ENCODE data around the gene SMIM5.

SMIM5 gene

DNA sequence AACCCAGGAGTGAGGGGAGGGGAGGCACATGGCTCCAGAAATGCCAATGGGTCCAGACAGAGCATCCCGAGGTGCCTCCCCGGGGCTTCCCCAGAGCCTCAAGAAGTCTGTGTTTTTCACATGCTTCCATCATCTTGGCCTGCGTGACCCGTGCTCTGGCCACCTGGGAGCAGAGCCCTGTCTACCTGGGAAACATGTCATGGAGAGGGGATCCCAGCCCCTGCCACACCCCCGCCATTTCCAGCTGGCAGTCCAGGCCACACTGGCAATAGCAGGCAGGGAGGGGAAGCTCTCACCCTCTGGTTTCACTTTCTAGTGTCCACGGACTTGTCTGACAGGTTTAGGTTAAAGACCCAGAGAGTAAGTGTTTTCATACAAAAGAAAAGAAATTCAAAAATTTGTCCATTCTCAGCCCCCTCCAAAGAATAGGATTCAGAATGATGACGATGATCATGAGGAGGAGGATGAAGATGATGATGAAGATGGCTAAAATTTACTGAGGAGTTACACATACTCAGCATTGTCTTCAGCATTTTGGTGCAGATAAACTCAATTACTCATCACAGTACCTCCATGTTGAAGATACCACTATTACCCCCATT is 9.0 kb downstream of the SMIM5 start:
- DNase-seq, result peak; percentile 67
- Histone ChIP-seq H4K20me1 (ENCODE audit: insufficient read depth, low read length) (no peaks in the 10 kb centered on the region), H3K27me3 (replicated peaks; ENCODE audit: insufficient read depth, low read length) (no peaks in the 10 kb centered on the region), H3K36me3 (replicated peaks; ENCODE audit: insufficient read depth, low read length) (no peaks in the 10 kb centered on the region), H3K4me3 (ENCODE audit: low read length) (peak overlapping the region; percentile 21; the same call in 1 of the 2 replicates), H3K9me3 (replicated peaks; ENCODE audit: insufficient read depth, low read length) (no peaks in the 10 kb centered on the region), H3K79me2 (ENCODE audit: low read length) (peaks cover 18% of the 10 kb centered on the region; the same call in 1 of the 2 replicates), H3K9me2 (replicated peaks; ENCODE audit: insufficient read depth, low read length) (no peaks in the 10 kb centered on the region), H3K4me1 (ENCODE audit: low read length) (peaks cover 48% of the 10 kb centered on the region), H3F3A (ENCODE audit: insufficient read depth, low read length) (peaks cover 32% of the 10 kb centered on the region), H3K27ac (ENCODE audit: low read length) (peak overlapping the region; percentile 77), H2AFZ (ENCODE audit: low read length) (peak overlapping the region; percentile 49; the same call in 1 of the 2 replicates), H3K4me2 (ENCODE audit: low read depth, low read length) (peak overlapping the region; percentile 79), H3K9ac (ENCODE audit: low read length) (peak overlapping the region; percentile 63)
- TF ChIP-seq EZH2 (optimal IDR thresholded peaks at IDR 0.05; ENCODE audit: low read depth, low read length) (no peak), EZH2phosphoT487 (IDR thresholded peaks at IDR 0.05; ENCODE audit: low read length) (no peak)
- TF ChIP-seq, protein P1, sequence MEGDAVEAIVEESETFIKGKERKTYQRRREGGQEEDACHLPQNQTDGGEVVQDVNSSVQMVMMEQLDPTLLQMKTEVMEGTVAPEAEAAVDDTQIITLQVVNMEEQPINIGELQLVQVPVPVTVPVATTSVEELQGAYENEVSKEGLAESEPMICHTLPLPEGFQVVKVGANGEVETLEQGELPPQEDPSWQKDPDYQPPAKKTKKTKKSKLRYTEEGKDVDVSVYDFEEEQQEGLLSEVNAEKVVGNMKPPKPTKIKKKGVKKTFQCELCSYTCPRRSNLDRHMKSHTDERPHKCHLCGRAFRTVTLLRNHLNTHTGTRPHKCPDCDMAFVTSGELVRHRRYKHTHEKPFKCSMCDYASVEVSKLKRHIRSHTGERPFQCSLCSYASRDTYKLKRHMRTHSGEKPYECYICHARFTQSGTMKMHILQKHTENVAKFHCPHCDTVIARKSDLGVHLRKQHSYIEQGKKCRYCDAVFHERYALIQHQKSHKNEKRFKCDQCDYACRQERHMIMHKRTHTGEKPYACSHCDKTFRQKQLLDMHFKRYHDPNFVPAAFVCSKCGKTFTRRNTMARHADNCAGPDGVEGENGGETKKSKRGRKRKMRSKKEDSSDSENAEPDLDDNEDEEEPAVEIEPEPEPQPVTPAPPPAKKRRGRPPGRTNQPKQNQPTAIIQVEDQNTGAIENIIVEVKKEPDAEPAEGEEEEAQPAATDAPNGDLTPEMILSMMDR (IDR thresholded peaks at IDR 0.05; ENCODE audit: low read length), result no peak

DNA sequence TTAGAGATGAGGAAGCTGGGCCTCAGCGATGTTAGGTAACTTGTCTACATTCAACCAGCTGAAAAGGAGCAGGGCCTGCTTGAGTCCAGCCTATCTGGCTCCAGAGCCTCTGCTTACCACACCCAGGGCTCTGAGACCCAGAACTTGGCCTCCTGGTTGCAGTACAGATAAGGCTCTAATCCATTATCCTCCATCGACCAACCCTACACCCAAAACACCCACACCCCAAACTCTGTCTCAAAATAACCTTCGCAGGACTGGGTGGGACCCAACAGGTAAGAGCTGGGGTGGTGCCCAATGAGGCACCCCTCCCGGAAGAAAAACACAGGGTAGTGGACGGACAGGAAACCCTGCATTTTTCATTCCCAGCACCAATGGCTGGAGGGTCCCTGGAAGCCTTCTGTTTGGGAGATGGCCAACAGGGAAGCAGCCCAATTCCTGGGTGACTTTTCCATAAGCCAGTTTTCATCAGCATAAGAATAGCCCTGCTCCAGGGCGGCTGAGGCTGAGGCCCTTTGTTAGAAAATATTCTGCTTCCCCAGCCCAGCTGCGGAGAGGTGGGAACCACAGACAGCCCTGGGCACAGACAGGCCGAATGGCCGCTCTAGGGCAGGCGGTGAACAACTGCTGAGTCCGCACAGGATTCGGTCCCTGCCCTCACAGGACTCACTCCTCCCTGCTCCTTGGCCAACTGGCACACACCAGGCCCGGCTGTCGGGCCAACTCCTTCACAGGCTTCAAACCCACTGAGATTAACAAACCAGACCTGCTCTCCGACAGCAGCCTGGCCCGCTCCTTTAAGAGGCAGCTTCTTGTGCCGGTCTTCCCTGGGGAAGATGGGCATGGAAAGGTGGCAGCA is 9.8 kb downstream of the SMIM5 start:
- no peaks in the 10 kb centered on the region for H3K36me3 ChIP-seq (replicated peaks; ENCODE audit: insufficient read depth, low read length)
- DNase-seq, result no peak

GRCh38 chr17:75643643-75644017 is 10.4 kb downstream of the SMIM5 start:
- peaks cover 48% of the 10 kb centered on the region for H3K4me1 ChIP-seq (ENCODE audit: low read length)
- H3K9me3 ChIP-seq (replicated peaks; ENCODE audit: insufficient read depth, low read length), result no peaks in the 10 kb centered on the region
- H3K27me3 ChIP-seq (replicated peaks; ENCODE audit: insufficient read depth, low read length), result no peaks in the 10 kb centered on the region
- H3K4me2 ChIP-seq (ENCODE audit: low read depth, low read length), result no peak overlapping the region
- H3K4me3 ChIP-seq (ENCODE audit: low read length), result no peak overlapping the region
- H2AFZ ChIP-seq (ENCODE audit: low read length), result no peak overlapping the region
- no peaks in the 10 kb centered on the region for H3K36me3 ChIP-seq (replicated peaks; ENCODE audit: insufficient read depth, low read length)
- peaks cover 32% of the 10 kb centered on the region for H3F3A ChIP-seq (ENCODE audit: insufficient read depth, low read length)
- H3K27ac ChIP-seq (ENCODE audit: low read length), result peak overlapping the region; percentile 97; the same call in 1 of the 2 replicates
- H3K9ac ChIP-seq (ENCODE audit: low read length), result no peak overlapping the region
- no peaks in the 10 kb centered on the region for H3K9me2 ChIP-seq (replicated peaks; ENCODE audit: insufficient read depth, low read length)
- H4K20me1 ChIP-seq (ENCODE audit: insufficient read depth, low read length), result no peaks in the 10 kb centered on the region
- H3K79me2 ChIP-seq (ENCODE audit: low read length), result peaks cover 18% of the 10 kb centered on the region; the same call in 1 of the 2 replicates
- TF ChIP-seq EZH2phosphoT487 (IDR thresholded peaks at IDR 0.05; ENCODE audit: low read length) (no peak), EZH2 (optimal IDR thresholded peaks at IDR 0.05; ENCODE audit: low read depth, low read length) (no peak)
- TF ChIP-seq, protein P1 (IDR thresholded peaks at IDR 0.05; ENCODE audit: low read length), result no peak
- DNase-seq, result no peak

More for the DNA sequence above, 9.8 kb downstream of the SMIM5 start:
- Histone ChIP-seq H3F3A (ENCODE audit: insufficient read depth, low read length) (peaks cover 32% of the 10 kb centered on the region), H3K4me2 (ENCODE audit: low read depth, low read length) (peak overlapping the region; percentile 79), H3K9ac (ENCODE audit: low read length) (peak overlapping the region; percentile 63), H3K27ac (ENCODE audit: low read length) (peak overlapping the region; percentile 77), H3K9me3 (replicated peaks; ENCODE audit: insufficient read depth, low read length) (no peaks in the 10 kb centered on the region), H3K4me1 (ENCODE audit: low read length) (peaks cover 48% of the 10 kb centered on the region), H4K20me1 (ENCODE audit: insufficient read depth, low read length) (no peaks in the 10 kb centered on the region), H2AFZ (ENCODE audit: low read length) (0 out of 2 replicates have a peak overlapping the region, but pooled peaks have one; percentile 49), H3K27me3 (replicated peaks; ENCODE audit: insufficient read depth, low read length) (no peaks in the 10 kb centered on the region), H3K9me2 (replicated peaks; ENCODE audit: insufficient read depth, low read length) (no peaks in the 10 kb centered on the region), H3K4me3 (ENCODE audit: low read length) (peak overlapping the region; percentile 21; the same call in 1 of the 2 replicates), H3K79me2 (ENCODE audit: low read length) (peaks cover 18% of the 10 kb centered on the region; the same call in 1 of the 2 replicates)
- no peak for TF ChIP-seq EZH2phosphoT487 (IDR thresholded peaks at IDR 0.05; ENCODE audit: low read length)
- TF ChIP-seq EZH2 (optimal IDR thresholded peaks at IDR 0.05; ENCODE audit: low read depth, low read length), result no peak
- TF ChIP-seq, protein P1 (IDR thresholded peaks at IDR 0.05; ENCODE audit: low read length), result no peak

Measured in MM.1S (cell line).